ENCODE measurements around the gene MYO1G.

DNA sequence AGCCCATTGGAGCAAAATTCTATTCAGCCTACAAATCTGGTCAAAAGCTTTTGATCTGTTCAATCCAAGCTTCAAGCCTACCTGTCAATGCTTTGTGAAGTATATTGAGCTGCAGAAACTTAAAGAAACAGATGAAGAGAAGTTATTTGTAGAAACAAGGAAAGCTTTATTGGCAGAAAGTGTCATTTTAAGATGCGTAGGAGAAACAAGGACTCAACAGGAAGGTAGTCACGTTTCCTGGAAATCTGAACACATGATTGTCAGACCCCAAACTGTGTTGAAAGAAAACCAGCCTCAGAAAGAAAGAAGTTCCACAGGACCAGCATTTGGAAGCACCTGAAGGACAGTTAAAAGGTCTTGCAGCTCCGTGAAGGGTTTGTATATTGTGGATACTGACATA lies 58.7 kb downstream of the MYO1G start:
- TF ChIP-seq TOX (CRISPR knock-in tag; IDR thresholded peaks at IDR 0.05; ENCODE audit: borderline replicate concordance) = no peak
- TF ChIP-seq OSR1 (CRISPR knock-in tag; IDR thresholded peaks at IDR 0.05) = no peak
- no peak for TF ChIP-seq ISL1 (CRISPR knock-in tag; IDR thresholded peaks at IDR 0.05)
- TF ChIP-seq, protein P1, sequence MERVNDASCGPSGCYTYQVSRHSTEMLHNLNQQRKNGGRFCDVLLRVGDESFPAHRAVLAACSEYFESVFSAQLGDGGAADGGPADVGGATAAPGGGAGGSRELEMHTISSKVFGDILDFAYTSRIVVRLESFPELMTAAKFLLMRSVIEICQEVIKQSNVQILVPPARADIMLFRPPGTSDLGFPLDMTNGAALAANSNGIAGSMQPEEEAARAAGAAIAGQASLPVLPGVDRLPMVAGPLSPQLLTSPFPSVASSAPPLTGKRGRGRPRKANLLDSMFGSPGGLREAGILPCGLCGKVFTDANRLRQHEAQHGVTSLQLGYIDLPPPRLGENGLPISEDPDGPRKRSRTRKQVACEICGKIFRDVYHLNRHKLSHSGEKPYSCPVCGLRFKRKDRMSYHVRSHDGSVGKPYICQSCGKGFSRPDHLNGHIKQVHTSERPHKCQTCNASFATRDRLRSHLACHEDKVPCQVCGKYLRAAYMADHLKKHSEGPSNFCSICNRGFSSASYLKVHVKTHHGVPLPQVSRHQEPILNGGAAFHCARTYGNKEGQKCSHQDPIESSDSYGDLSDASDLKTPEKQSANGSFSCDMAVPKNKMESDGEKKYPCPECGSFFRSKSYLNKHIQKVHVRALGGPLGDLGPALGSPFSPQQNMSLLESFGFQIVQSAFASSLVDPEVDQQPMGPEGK (CRISPR knock-in tag; IDR thresholded peaks at IDR 0.05; ENCODE audit: borderline replicate concordance) = no peak
- no peak for TF ChIP-seq PPARA (CRISPR knock-in tag; IDR thresholded peaks at IDR 0.05; ENCODE audit: borderline replicate concordance)

Data from SK-N-SH treated with all-trans-retinoic acid at 6 μM for 48 hours (cell line).